HepG2 (cell line): ENCODE results near the gene KDELR3.

Experiments
- ARNT ChIP-seq: fragments of 450-650 bp; IDR thresholded peaks from 2 replicates; pipeline ENCODE4 v1.6.1; 2017
- BRCA1 ChIP-seq: sonication (generic); formaldehyde crosslinking; IDR thresholded peaks from 2 replicates; pipeline ENCODE4 v1.4.0; 2020; ENCODE audit warnings: missing genetic modification reagents
- EZH2 ChIP-seq: conservative IDR thresholded peaks from 2 replicates; pipeline ENCODE4 v1.6.1; 2012; ENCODE audit warnings: mild to moderate bottlenecking, low read depth, low read length, moderate library complexity
- HNRNPH1 ChIP-seq: fragments of 200-400 bp; formaldehyde crosslinking; optimal IDR thresholded peaks from 2 replicates; pipeline ENCODE3; 2017; ENCODE audit warnings: mild to moderate bottlenecking, low read depth, low read length
- NFYB ChIP-seq: sonication (generic); formaldehyde crosslinking; IDR thresholded peaks from 2 replicates; pipeline ENCODE4 v1.4.0; 2020; ENCODE audit warnings: missing genetic modification reagents
- NPAS2 ChIP-seq: sonication (generic); formaldehyde crosslinking; IDR thresholded peaks from 2 replicates; pipeline ENCODE4 v1.8.0; 2022; ENCODE audit warnings: mild to moderate bottlenecking, missing genetic modification reagents, borderline replicate concordance
- POLR2A ChIP-seq, 2 experiments: IDR thresholded peaks; 2 replicates each; pipeline ENCODE4 v1.6.1; 2011; ENCODE audit warnings: low read depth in 2 of 2, low read length in 2 of 2, mild to moderate bottlenecking in 1 of 2, moderate library complexity in 1 of 2; ENCODE audit not compliant: insufficient read depth in 1 of 2
- POLR2AphosphoS5 ChIP-seq: IDR thresholded peaks from 2 replicates; pipeline ENCODE4 v1.6.1; 2012; ENCODE audit warnings: low read depth, low read length
- TF ChIP-seq, protein P1 (sequence below): sonication (generic); formaldehyde crosslinking; IDR thresholded peaks from 2 replicates; pipeline ENCODE4 v1.8.1; 2022; ENCODE audit warnings: mild to moderate bottlenecking, missing genetic modification reagents

DNA sequence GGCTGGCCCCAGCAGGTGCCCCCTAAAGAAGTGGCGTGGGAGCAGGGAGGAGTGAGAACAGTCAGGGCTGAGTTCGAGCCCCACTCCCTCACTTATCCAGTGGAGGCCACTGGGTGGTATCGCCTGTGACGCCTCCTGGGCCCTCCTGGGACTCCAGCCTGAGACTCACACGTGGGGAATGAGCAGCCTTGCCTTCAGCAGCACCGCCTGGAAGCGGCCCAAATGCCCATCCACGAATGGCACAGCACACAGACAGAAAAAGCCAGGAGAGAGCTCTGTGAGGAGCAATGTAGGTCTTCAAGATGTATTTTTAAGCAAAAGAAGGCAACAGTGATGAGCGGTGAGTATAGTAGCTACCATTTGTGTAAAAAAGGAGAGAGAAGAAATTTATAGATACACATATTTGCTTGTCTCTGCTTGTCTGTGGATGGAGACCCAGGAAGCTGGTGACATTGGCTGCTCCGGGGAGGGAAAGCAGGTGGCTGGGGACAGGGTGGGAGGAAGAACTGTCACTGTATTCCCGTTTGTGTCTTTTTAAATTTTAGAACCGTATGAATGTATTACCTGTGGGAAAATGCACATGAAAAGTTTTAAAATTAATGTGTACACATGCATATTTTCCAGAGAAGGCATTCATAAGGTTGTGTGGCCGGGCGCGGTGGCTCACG is 26.1 kb upstream of the KDELR3 start:
- no peak for TF ChIP-seq POLR2AphosphoS5
- no peak for TF ChIP-seq POLR2A (IDR thresholded peaks at IDR 0.05; ENCODE audit: insufficient read depth in 1 of 2, low read depth in 2 of 2, low read length in 2 of 2)
- no peak for TF ChIP-seq NPAS2 (CRISPR knock-in tag)
- TF ChIP-seq ARNT, result no peak
- no peak for TF ChIP-seq NFYB (CRISPR knock-in tag)
- TF ChIP-seq EZH2, result no peak
- TF ChIP-seq, protein P1, sequence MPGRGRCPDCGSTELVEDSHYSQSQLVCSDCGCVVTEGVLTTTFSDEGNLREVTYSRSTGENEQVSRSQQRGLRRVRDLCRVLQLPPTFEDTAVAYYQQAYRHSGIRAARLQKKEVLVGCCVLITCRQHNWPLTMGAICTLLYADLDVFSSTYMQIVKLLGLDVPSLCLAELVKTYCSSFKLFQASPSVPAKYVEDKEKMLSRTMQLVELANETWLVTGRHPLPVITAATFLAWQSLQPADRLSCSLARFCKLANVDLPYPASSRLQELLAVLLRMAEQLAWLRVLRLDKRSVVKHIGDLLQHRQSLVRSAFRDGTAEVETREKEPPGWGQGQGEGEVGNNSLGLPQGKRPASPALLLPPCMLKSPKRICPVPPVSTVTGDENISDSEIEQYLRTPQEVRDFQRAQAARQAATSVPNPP (CRISPR knock-in tag), result no peak
- no peak for TF ChIP-seq BRCA1 (CRISPR knock-in tag)
- no peak for TF ChIP-seq HNRNPH1
